Fibroblast of lung (primary cell): Measurements from ENCODE around the gene REEP5. TPM values are rescaled to one million over a fixed set of nuclear protein-coding genes. Genes with fewer than 3 reads are reported as not detected.

Experiments used
- DNase-seq, 2 donors: peaks; one replicate each; pipeline versions ENCODE4 v3.0.0 to v3.0.0-alpha.2; 2010; ENCODE audit warnings: low read depth in 2 of 2
- H2AFZ ChIP-seq: 2 replicates; pipeline ENCODE4 v1.5.1; 2012; ENCODE audit warnings: low read length, control low read depth, inconsistent platforms
- H3K27ac ChIP-seq: 2 replicates; pipeline ENCODE4 v1.5.1; 2011; ENCODE audit warnings: low read length, control low read depth; ENCODE audit not compliant: insufficient read depth
- H3K27me3 ChIP-seq: 2 replicates; pipeline ENCODE4 v1.5.1; 2011; ENCODE audit warnings: mild to moderate bottlenecking, low read length; ENCODE audit not compliant: control insufficient read depth, insufficient read depth
- H3K36me3 ChIP-seq: 2 replicates; pipeline ENCODE4 v1.5.1; 2011; ENCODE audit warnings: low read length; ENCODE audit not compliant: control insufficient read depth, insufficient read depth
- H3K4me1 ChIP-seq: 2 replicates; pipeline ENCODE4 v1.5.1; 2011; ENCODE audit warnings: low read length; ENCODE audit not compliant: control insufficient read depth, insufficient read depth; ENCODE audit errors: extremely low read depth
- H3K4me2 ChIP-seq: 2 replicates; pipeline ENCODE4 v1.5.1; 2011; ENCODE audit warnings: low read length, control low read depth; ENCODE audit not compliant: insufficient read depth; ENCODE audit errors: extremely low read depth
- H3K4me3 ChIP-seq, 4 experiments: fragments of 200-600 bp in 1 of 4; sonication (generic) in 1 of 4; replicated peaks in 1 of 4; 2 replicates each; pipeline ENCODE4 v1.5.1; 2011 to 2016; ENCODE audit warnings: low read length in 4 of 4, low read depth in 3 of 4, mild to moderate bottlenecking in 3 of 4, control low read depth in 2 of 4, inconsistent platforms in 1 of 4, mixed read lengths in 1 of 4; ENCODE audit not compliant: insufficient read depth in 1 of 4; ENCODE audit errors: control extremely low read depth in 1 of 4
- H3K79me2 ChIP-seq: 2 replicates; pipeline ENCODE4 v1.5.1; 2012; ENCODE audit warnings: mild to moderate bottlenecking, low read length, inconsistent platforms; ENCODE audit not compliant: control insufficient read depth, insufficient read depth
- H3K9ac ChIP-seq: 2 replicates; pipeline ENCODE4 v1.5.1; 2011; ENCODE audit warnings: mild to moderate bottlenecking, low read length, control low read depth; ENCODE audit not compliant: insufficient read depth
- H3K9me3 ChIP-seq: 2 replicates; pipeline ENCODE4 v1.5.1; 2012; ENCODE audit warnings: low read depth, low read length; ENCODE audit not compliant: control insufficient read depth, insufficient read depth
- H4K20me1 ChIP-seq: 2 replicates; pipeline ENCODE4 v1.5.1; 2011; ENCODE audit warnings: low read length; ENCODE audit not compliant: control insufficient read depth, insufficient read depth; ENCODE audit errors: extremely low read depth
- EZH2 ChIP-seq: IDR thresholded peaks from 2 replicates; pipeline ENCODE4 v1.5.1; 2012; ENCODE audit warnings: low read length, control low read depth, mild to moderate bottlenecking; ENCODE audit errors: missing control alignments
- polyA plus RNA-seq, 2 donors: library from polyadenylated mRNA; depleted of rRNA in 1 of 2; stranded (reverse) in 1 of 2; unstranded in 1 of 2; fragments of >200 nt; gene quantifications; 2 replicates each; pipeline ENCODE4 v1.2.1, GENCODE V29; 2011 to 2012; ENCODE audit warnings: missing spikeins in 1 of 2
- total RNA-seq: library from RNA; depleted of rRNA; stranded (reverse); fragments of >200 nt; gene quantifications from 2 replicates; pipeline ENCODE4 v1.2.1, GENCODE V29; 2014
- TF ChIP-seq, protein P1 (sequence below), 2 donors: IDR thresholded peaks in 1 of 2; conservative IDR thresholded peaks in 1 of 2; 1 replicate in 1 of 2; 2 replicates in 1 of 2; pipeline ENCODE4 v1.5.1; 2011 to 2012; ENCODE audit warnings: low read length in 2 of 2, control low read depth in 1 of 2, inconsistent platforms in 1 of 2, low read depth in 1 of 2, mild to moderate bottlenecking in 1 of 2

Gene REEP5
- total and polyA plus RNA-seq, 2 donors (not counting 1 experiment from before 2014, with no cell fraction given) = 56.8 to 111 TPM

- Histone ChIP-seq H3K27ac (no peak overlapping the region), H3K79me2 (no peaks in the 10 kb centered on the region), H3K4me3 (no peak overlapping the region), H3K4me1 (no peaks in the 10 kb centered on the region), H3K4me2 (no peak overlapping the region), H3K36me3 (peaks cover 4% of the 10 kb centered on the region), H3K27me3 (no peaks in the 10 kb centered on the region), H2AFZ (no peak overlapping the region), H4K20me1 (no peaks in the 10 kb centered on the region), H3K9me3 (no peaks in the 10 kb centered on the region), H3K9ac (no peak overlapping the region)
- DNase-seq = no peak
- TF ChIP-seq EZH2 = no peak
- TF ChIP-seq, protein P1, sequence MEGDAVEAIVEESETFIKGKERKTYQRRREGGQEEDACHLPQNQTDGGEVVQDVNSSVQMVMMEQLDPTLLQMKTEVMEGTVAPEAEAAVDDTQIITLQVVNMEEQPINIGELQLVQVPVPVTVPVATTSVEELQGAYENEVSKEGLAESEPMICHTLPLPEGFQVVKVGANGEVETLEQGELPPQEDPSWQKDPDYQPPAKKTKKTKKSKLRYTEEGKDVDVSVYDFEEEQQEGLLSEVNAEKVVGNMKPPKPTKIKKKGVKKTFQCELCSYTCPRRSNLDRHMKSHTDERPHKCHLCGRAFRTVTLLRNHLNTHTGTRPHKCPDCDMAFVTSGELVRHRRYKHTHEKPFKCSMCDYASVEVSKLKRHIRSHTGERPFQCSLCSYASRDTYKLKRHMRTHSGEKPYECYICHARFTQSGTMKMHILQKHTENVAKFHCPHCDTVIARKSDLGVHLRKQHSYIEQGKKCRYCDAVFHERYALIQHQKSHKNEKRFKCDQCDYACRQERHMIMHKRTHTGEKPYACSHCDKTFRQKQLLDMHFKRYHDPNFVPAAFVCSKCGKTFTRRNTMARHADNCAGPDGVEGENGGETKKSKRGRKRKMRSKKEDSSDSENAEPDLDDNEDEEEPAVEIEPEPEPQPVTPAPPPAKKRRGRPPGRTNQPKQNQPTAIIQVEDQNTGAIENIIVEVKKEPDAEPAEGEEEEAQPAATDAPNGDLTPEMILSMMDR (conservative IDR thresholded peaks at IDR 0.05 in 1 of 2, IDR thresholded peaks at IDR 0.05 in 1 of 2; ENCODE audit: low read depth in 1 of 2, low read length in 2 of 2) = no peak
These were observed 88.1 kb downstream of the REEP5 start for GRCh38 chr5:112833971-112834370.

- Histone ChIP-seq H3K9me3 (no peaks in the 10 kb centered on the region), H3K9ac (no peak overlapping the region), H3K36me3 (peaks cover 1% of the 10 kb centered on the region), H2AFZ (no peak overlapping the region), H3K27me3 (no peaks in the 10 kb centered on the region), H3K4me2 (no peak overlapping the region), H3K27ac (no peak overlapping the region), H4K20me1 (no peaks in the 10 kb centered on the region), H3K4me3 (no peak overlapping the region), H3K79me2 (no peaks in the 10 kb centered on the region), H3K4me1 (no peaks in the 10 kb centered on the region)
- no peak for DNase-seq
- TF ChIP-seq, protein P1 (conservative IDR thresholded peaks at IDR 0.05 in 1 of 2, IDR thresholded peaks at IDR 0.05 in 1 of 2; ENCODE audit: low read depth in 1 of 2, low read length in 2 of 2) = no peak
- TF ChIP-seq EZH2 = no peak
These were observed 91.6 kb downstream of the REEP5 start for GRCh38 chr5:112830378-112830777.

Other genes with a start within 250 kb of the REEP5 start
- gene APC, start 184.3 kb downstream of the REEP5 start, total RNA-seq = 43.7 and 69.9 TPM in 2 replicates
- gene APC, start 184.3 kb downstream of the REEP5 start, polyA plus RNA-seq = 22.9 and 23.6 TPM in 2 replicates
- gene SRP19, start 60.9 kb downstream of the REEP5 start, total RNA-seq = 58.0 and 58.5 TPM in 2 replicates
- 109 and 118 TPM in 2 replicates for gene SRP19, start 60.9 kb downstream of the REEP5 start, polyA plus RNA-seq
- 19.5 and 20.5 TPM in 2 replicates for gene DCP2, start 54.6 kb upstream of the REEP5 start, total RNA-seq
- gene DCP2, start 54.6 kb upstream of the REEP5 start, polyA plus RNA-seq = 7.9 and 8.9 TPM in 2 replicates